ENCODE results near the gene C5AR2. TPM values are rescaled to one million over a fixed set of nuclear protein-coding genes. Genes with fewer than 3 reads are reported as not detected.

The C5AR2 gene
- total and polyA plus RNA-seq, 2 donors (not counting 1 experiment from before 2014, with no cell fraction given), result 0.25 to 1.2 TPM

DNA sequence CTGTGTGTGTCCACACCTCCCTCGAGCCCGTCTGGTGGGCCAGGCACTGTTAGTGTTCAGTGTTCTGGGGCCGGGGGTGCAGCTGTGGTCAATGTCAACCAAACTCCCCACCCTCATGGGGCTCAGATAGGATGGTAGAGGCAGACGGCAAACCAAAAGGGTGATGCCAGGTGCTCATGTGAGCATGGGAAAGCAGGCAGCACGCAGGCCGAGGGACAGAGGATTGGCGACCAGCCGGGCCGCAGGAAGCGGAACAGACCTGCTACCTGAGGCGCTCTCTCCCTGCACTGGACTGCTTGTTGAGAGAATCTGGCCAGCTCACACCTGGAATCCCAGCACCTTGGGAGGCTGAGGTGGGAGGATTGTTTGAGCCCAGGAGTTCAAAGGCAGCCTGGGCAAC lies 46.3 kb downstream of the C5AR2 start:
- Mint-ChIP-seq H3K27me3 (no peaks in the 10 kb centered on the region), H3K27ac (no peak overlapping the region), H3K4me3 (no peak overlapping the region), H3K4me1 (peaks cover 14% of the 10 kb centered on the region), H3K9me3 (ENCODE audit: insufficient read depth) (no peaks in the 10 kb centered on the region)
- Histone ChIP-seq H3K4me1 (ENCODE audit: control insufficient read depth in 2 of 2, insufficient read depth in 2 of 2, low read length in 2 of 2) (peaks cover 9 to 15% of the 10 kb centered on the region in 2 donors), H3K36me3 (replicated peaks in 1 of 2; ENCODE audit: control extremely low read depth in 1 of 2, control insufficient read depth in 1 of 2, extremely low read depth in 1 of 2, insufficient read depth in 2 of 2, low read length in 1 of 2) (peaks cover 0 to 61% of the 10 kb centered on the region in 2 experiments), H3K9ac (ENCODE audit: low read length) (no peak overlapping the region), H2AFZ (ENCODE audit: insufficient read depth, low read depth, low read length, poor library complexity, severe bottlenecking) (no peak overlapping the region), H4K20me1 (ENCODE audit: control insufficient read depth, insufficient read depth, low read length, poor library complexity, severe bottlenecking) (no peaks in the 10 kb centered on the region), H3K27me3 (replicated peaks in 1 of 4; ENCODE audit: control extremely low read depth in 1 of 4, control insufficient read depth in 3 of 4, insufficient read depth in 4 of 4, low read length in 3 of 4) (no peaks in the 10 kb centered on the region), H3K27ac (ENCODE audit: low read length in 2 of 2) (no peak overlapping the region), H3K79me2 (ENCODE audit: control insufficient read depth, insufficient read depth, low read length) (no peaks in the 10 kb centered on the region), H3K4me3 (ENCODE audit: control extremely low read depth in 1 of 5, extremely low read depth in 1 of 5, insufficient read depth in 1 of 5, low read depth in 2 of 5, low read length in 4 of 5) (no peak overlapping the region), H3K4me2 (replicated peaks; ENCODE audit: low read depth, low read length, poor library complexity, severe bottlenecking) (no peak overlapping the region), H3K9me3 (ENCODE audit: control extremely low read depth in 1 of 3, control insufficient read depth in 2 of 3, insufficient read depth in 1 of 3, low read length in 2 of 3) (peaks cover 0 to 13% (median 0%) of the 10 kb centered on the region in 3 donors)
- intact Hi-C loops (cut with micrococcal nuclease), result no loop called here
- ATAC-seq (ENCODE audit: low read depth), result no peak
- no peak for DNase-seq
- CTCF ChIA-PET, result no interaction called here
- POLR2A ChIA-PET, result no interaction called here
- 92% methylated on average over 7 of the region's 11 CpGs for WGBS (ENCODE audit: insufficient coverage)
- TF ChIP-seq EZH2 (IDR thresholded peaks at IDR 0.05; ENCODE audit: borderline replicate concordance, insufficient read depth, low read depth, low read length, poor library complexity, severe bottlenecking), result no peak
- TF ChIP-seq, protein P1, sequence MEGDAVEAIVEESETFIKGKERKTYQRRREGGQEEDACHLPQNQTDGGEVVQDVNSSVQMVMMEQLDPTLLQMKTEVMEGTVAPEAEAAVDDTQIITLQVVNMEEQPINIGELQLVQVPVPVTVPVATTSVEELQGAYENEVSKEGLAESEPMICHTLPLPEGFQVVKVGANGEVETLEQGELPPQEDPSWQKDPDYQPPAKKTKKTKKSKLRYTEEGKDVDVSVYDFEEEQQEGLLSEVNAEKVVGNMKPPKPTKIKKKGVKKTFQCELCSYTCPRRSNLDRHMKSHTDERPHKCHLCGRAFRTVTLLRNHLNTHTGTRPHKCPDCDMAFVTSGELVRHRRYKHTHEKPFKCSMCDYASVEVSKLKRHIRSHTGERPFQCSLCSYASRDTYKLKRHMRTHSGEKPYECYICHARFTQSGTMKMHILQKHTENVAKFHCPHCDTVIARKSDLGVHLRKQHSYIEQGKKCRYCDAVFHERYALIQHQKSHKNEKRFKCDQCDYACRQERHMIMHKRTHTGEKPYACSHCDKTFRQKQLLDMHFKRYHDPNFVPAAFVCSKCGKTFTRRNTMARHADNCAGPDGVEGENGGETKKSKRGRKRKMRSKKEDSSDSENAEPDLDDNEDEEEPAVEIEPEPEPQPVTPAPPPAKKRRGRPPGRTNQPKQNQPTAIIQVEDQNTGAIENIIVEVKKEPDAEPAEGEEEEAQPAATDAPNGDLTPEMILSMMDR (IDR thresholded peaks at IDR 0.05), result no peak

- whole genome bisulfite sequencing (ENCODE audit: insufficient coverage), result 96% methylated on average over 19 of the region's 23 CpGs
Measured at GRCh38 chr19:47379381-47379938, 47.5 kb downstream of the C5AR2 start.

More at GRCh38 chr19:47379381-47379938, 47.5 kb downstream of the C5AR2 start:
- CTCF ChIA-PET, result interaction anchor here (1.1 kb wide), 1 partner anchor 11 kb away, joined by 3 read pairs; no protein-coding TSS in a partner anchor
- H3K4me2 ChIP-seq (replicated peaks; ENCODE audit: low read depth, low read length, poor library complexity, severe bottlenecking), result no peak overlapping the region
- no peak overlapping the region for H2AFZ ChIP-seq (ENCODE audit: insufficient read depth, low read depth, low read length, poor library complexity, severe bottlenecking)
- peaks cover 17% of the 10 kb centered on the region for H3K4me1 Mint-ChIP-seq
- intact Hi-C loops (cut with micrococcal nuclease), result no loop called here
- no peaks in the 10 kb centered on the region for H3K27me3 Mint-ChIP-seq
- no peaks in the 10 kb centered on the region for H4K20me1 ChIP-seq (ENCODE audit: control insufficient read depth, insufficient read depth, low read length, poor library complexity, severe bottlenecking)
- no peaks in the 10 kb centered on the region for H3K79me2 ChIP-seq (ENCODE audit: control insufficient read depth, insufficient read depth, low read length)
- ATAC-seq (ENCODE audit: low read depth) (no peak), DNase-seq (no peak)
- H3K4me1 ChIP-seq (ENCODE audit: control insufficient read depth in 2 of 2, insufficient read depth in 2 of 2, low read length in 2 of 2), result peaks cover 9 to 15% of the 10 kb centered on the region in 2 donors
- no peak overlapping the region for H3K4me3 Mint-ChIP-seq
- no peak overlapping the region for H3K27ac Mint-ChIP-seq
- H3K9ac ChIP-seq (ENCODE audit: low read length), result no peak overlapping the region
- H3K9me3 Mint-ChIP-seq (ENCODE audit: insufficient read depth), result no peaks in the 10 kb centered on the region
- no peak overlapping the region for H3K4me3 ChIP-seq (ENCODE audit: control extremely low read depth in 1 of 5, extremely low read depth in 1 of 5, insufficient read depth in 1 of 5, low read depth in 2 of 5, low read length in 4 of 5)
- H3K9me3 ChIP-seq (ENCODE audit: control extremely low read depth in 1 of 3, control insufficient read depth in 2 of 3, insufficient read depth in 1 of 3, low read length in 2 of 3), result peaks cover 0 to 13% (median 0%) of the 10 kb centered on the region in 3 donors
- POLR2A ChIA-PET, result no interaction called here
- H3K36me3 ChIP-seq (replicated peaks in 1 of 2; ENCODE audit: control extremely low read depth in 1 of 2, control insufficient read depth in 1 of 2, extremely low read depth in 1 of 2, insufficient read depth in 2 of 2, low read length in 1 of 2), result peaks cover 0 to 50% of the 10 kb centered on the region in 2 experiments
- H3K27ac ChIP-seq (ENCODE audit: low read length in 2 of 2), result no peak overlapping the region
- TF ChIP-seq, protein P1 (IDR thresholded peaks at IDR 0.05), result no peak
- TF ChIP-seq EZH2 (IDR thresholded peaks at IDR 0.05; ENCODE audit: borderline replicate concordance, insufficient read depth, low read depth, low read length, poor library complexity, severe bottlenecking), result no peak
- H3K27me3 ChIP-seq (replicated peaks in 1 of 4; ENCODE audit: control extremely low read depth in 1 of 4, control insufficient read depth in 3 of 4, insufficient read depth in 4 of 4, low read length in 3 of 4), result no peaks in the 10 kb centered on the region
